ENCODE data around the gene CDH12.
"Not testable (repeated sequence)": the region's sequence is repeated elsewhere in the genome, so short reads cannot be mapped to it uniquely, and the experiment has no call there.

The CDH12 gene

DNA sequence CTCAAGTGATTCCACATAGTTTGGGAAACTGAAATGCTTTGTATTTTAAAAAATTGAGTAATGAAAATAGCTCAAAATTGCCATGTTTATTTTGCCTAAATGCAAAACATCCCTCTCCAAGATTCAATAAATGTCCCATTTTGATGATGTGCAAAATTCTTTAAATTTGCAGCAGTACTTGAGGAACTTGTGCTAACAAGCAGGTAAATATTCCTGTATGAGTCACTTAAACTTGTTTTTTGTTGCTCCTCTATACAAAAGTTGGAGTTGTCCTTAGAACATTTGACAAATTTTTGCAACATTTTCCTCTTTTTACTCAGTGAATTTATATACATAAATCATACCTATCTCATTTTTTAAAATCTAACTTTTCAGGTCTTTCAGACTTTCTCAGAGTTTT lies 280.2 kb downstream of the CDH12 start:
- DNase-seq (ENCODE audit: low read depth, low spot score) = no peak

DNA sequence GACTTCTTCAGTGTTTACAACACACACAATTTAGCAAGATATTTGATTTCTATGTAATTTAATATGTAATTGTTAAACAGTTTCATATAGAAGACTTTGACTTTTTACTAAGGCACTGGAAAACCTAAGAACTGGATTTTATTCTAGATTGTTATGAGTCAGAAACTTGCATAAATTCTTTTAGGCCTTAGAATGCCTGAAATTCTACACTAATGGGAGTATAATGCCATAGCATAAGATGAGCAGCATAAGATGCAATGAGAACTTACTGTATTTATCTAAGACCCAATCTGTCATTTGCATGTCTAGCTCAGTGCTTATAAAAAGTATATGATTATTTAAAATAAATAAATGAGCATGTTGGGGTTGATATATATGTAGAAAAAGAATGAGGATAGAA lies 285.2 kb downstream of the CDH12 start:
- no peak for DNase-seq (ENCODE audit: low read depth, low spot score)

DNA sequence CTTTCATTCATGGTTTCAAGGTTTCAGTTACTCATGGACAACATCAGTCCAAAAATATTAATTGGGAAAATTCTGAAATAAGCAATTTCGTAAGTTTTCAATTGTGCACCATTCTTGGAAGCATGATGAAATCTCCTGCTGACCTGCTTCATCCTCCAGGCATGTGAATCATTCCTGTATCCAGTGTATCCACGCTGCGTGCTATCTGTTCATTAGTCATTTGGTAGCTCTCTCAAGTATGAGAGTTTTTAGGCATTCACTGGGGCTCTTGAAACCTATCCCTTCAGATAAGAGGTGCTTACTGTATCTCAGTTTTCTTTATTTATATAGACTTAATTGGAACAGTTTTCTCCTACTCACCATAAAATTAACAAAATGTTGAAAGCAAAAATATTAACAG lies 293.0 kb downstream of the CDH12 start:
- no peak for DNase-seq (ENCODE audit: low read depth, low spot score)

DNA sequence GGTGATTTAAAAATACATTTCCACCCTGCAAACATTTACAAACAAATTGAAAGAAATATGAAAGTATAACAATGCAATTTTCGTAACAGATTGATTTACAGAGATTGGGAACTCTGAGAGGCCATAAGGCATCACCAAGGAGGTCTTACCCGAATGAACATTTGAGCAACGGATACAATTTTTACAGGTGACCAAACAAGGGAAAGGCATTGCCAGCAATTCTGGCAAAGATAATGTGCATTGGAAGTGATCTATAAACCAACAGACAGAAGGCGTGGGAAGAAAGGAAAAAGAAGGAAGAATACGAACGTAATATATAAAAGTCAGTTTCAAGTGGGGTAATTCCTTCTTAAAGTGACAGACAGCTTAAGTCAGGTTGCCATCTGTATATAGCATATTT lies 295.9 kb downstream of the CDH12 start:
- DNase-seq (ENCODE audit: low read depth, low spot score) = no peak

DNA sequence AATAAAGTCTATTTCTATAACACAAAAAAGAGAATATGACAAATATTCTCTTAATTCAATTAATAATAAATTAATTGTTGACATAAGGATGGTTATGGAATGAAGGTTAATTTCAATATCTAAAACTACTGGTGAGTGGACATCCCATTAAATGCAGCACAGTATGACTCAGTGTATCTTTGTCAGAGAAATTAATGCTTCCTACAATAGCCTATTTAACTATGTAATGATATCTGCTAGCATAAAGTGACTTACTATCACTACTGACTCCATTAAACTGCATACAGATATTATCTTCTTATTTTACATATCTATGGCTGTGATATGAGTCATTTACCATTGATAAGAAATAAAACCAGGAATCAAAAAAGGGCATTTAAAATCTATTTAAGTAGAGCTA lies 298.7 kb downstream of the CDH12 start:
- no peak for DNase-seq (ENCODE audit: low read depth, low spot score)

DNA sequence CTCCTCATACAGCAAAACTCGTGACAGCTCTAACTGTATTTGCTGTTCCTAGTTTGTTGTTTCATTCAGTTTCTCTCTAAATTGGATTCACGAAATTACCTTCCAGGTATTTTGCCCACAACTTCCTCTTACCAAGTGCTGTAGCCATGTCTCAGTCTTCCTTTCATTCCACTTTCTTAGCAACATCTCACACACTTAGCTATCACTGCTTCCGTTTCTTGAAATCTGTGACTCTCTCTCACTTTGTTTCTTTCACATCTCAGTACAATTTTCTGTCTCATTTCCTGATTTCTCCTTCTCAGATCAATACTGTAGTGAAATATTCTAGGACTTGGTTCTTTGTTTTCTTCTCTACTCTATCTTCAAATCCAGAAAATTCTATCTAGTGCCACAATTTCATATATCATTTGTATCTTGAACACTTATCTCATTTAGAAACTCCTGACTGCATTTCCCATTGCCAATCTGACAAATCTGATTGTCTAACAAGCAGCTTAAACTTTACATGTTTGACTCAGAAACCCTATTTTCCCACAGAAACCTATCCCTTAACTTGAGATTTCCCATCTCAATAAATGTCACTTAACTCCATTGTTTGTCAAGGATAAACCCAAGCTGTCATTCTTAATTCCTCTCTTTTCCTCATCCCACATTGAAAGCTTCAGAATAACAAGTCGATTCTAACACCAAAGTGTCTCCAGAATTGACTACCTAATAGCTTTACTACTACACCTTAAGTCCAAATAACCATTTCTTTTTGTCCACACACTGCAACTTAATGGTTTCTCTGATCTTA lies 303.1 kb downstream of the CDH12 start:
- no peak for DNase-seq (ENCODE audit: low read depth, low spot score)

DNA sequence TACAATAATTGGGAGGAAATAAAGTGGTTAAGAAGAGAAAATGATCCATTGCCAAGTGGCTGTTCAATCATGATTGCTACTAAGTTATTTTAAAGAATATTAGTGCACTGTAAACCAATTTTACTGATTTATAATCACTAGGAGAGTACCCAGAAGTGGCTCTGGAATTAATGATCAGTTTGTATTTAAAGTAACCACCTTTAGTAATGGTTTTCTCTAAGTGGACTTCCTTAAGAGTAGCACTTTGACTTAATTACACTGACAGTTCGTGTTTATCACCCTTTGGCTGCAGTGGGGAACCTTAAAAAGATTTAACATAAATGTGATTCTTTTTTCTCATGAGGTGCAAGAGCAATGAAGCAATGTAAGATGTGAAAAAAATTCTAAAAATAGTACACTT lies 310.8 kb downstream of the CDH12 start:
- DNase-seq (ENCODE audit: low read depth, low spot score) = no peak

DNA sequence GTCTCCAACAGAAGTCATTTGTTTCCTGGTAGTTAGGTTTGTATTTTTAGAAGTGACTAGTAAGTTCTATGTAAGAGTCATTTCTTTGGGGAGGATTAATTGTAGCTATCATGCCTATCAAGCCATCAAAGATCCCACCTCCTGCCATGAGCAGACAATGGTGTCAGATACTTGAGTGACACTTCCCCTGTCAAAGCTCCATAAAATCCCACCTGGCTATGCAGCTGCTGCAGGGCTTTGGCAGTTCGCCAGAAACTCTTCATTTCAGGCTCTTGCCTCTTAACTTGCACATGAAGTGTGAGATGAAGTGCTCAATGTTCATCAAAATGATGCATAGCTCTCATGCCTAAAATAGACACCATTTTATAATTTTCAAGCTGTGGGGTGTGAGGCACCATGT lies 312.1 kb downstream of the CDH12 start:
- no peak for DNase-seq (ENCODE audit: low read depth, low spot score)

DNA sequence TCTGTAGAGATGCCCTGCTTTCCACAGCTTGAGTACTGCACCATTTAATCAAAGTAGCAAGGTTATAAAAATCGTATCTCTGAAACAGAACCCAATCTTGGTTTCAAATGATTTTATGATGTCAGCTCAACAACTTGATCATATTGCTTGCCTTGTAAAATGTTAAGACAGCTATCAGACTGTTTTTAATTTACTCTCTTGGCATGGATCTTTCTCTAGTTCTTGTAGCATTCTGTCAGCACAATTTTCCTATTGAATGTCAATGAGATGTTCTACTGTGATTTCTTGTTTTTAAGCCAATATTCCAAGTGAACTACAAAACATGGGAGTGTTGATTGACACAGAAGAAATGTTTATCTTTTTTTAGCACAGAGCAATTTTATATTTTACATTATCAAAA lies 313.4 kb downstream of the CDH12 start:
- DNase-seq (ENCODE audit: low read depth, low spot score) = no peak

DNA sequence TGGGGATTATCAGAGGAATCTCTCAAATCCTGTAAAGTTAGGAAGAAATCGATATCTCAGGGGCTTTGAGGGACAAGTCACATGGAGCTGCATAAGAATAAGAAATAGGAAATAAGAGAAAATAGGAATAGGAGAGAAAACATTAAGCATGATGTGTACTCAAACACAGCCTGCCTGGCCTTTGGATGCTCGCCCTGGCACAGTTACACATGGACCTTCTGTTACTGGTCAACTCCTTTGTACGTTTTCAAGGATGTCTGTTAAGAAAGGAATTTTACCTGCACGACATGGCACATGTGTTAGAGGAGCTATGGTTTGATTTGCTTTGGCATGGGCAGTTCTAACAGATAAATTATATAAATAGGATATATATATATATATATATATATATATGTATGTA lies 321.2 kb downstream of the CDH12 start:
- no peak for DNase-seq (ENCODE audit: low read depth, low spot score)

DNA sequence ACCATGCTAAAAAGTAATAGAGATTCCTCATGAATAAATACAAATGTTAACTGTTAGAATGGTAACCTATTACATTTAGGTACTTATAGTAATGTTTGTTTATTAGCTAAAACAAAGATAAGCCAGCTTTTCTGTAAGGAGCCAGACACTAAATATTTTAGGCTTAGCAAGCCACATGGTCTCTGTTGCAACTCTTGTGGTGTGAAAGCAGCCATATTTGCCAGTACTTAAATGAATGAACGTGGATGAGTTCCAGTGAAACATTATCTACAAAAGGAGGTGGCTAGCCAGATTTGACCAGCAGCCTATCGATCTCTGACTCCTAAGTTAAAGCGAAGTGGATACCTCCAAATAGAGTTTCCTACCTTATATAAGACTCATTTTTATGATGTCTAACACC lies 331.6 kb downstream of the CDH12 start:
- no peak for DNase-seq (ENCODE audit: low read depth, low spot score)

DNA sequence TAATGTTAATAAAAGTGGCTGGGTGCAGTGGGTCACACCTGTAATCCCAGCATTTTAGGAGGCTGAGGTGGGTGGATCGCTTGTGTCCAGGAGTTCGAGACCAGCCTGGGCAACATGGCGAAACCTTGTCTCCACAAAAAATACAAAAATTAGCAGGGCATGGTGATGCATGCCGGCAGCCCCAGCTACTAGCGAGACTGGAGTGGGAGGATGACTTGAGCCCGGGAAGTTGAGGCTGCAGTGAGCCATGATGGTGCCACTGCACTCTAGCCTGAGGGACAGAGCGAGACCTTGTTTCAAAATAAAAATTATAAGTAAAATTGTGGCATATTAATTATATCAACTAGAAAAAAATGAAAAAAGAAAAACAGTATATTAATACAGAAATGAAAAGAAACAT lies 336.6 kb downstream of the CDH12 start:
- not testable (repeated sequence) for DNase-seq (ENCODE audit: low read depth, low spot score)

DNA sequence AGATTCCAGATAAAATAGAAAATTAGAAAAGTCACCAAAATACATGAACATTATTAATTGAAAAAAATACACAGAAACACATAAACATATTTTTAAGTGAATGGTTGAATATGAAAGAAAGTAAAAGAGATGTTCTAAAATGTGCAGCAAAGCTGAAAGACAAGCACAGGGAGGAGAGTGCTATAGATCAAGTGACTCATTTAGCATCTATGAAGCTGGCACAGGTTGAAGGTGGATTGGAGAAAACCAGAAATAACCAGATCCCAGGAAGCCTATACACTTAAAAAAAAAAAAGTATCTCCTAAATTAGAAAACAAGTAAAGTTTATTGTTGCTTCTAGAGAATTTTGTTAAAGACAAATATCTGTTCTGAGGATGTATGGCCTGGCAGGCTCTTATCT lies 338.9 kb downstream of the CDH12 start:
- no peak for DNase-seq (ENCODE audit: low read depth, low spot score)

DNA sequence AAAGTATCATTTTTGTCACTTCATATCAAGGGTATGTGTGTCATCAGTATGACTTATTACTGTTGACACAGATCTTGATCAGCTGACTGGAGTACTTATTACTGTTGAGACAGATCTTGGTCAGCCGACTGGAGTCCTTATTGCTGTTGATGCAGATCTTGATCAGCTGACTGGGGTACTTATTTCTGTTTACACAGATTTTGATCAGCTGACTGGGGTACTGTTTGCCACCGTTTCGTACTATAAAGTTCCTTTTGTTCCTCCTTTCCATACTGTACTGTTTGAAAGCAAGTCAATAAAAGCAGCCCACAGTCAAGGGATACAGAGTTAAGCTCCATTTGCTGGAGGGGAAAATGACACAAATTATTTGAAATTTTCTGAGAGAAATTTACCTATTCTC lies 347.3 kb downstream of the CDH12 start:
- no peak for DNase-seq (ENCODE audit: low read depth, low spot score)

DNA sequence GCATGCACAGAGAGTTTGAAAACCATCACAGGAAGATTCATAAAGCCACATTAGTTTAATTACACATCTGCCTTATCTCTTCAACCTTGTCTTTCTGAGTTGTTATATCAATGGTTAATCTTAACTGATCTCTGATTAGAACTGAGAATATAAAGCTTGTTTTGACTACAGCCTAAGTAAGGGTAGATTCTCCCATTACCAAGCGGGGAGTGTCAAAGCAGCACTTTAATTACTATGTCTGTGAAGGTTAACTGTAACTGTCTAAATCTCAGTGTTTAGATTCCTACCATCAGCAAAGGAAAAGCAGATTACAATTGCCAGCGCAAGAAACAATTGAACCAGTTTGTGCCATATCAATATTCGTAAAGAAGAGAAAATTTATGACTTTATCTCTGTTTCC lies 348.7 kb downstream of the CDH12 start:
- no peak for DNase-seq (ENCODE audit: low read depth, low spot score)

DNA sequence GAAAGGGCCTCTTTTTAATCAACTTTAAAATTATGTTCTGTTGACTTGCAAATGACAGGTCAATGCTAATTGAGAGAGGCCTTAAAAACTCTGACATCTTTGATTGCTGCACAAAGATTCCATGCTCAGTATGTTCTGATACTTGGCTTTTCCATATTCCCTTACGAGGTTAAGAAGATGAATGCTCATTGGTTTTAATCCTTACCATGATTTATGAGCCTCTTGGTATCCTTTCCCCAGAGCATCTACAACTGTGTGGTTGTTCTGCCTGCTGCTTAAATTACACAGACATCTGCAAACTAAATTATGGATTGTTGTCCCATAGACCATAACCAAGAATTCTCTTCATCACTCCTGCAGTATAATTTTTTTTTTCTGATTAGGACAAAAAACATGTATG lies 352.6 kb downstream of the CDH12 start:
- no peak for DNase-seq (ENCODE audit: low read depth, low spot score)

DNA sequence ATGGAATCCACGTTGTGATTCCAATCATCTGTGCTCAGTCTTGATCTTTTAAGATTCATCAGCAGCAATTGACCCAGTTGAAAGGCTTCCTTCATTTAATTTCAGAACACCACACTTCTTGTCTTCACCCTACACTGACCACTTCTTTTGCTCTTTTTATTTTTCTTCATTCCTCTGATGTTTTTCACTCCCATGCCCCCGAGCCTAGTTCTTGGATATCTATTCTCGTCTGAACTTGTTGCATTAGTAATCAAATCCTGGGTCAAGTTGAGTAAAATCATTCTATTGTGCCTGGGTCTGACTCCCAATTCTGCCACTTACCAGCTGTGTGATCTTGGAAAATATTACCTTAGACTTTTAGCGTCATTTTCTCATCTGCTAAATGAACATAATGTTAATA lies 356.5 kb downstream of the CDH12 start:
- no peak for DNase-seq (ENCODE audit: low read depth, low spot score)

DNA sequence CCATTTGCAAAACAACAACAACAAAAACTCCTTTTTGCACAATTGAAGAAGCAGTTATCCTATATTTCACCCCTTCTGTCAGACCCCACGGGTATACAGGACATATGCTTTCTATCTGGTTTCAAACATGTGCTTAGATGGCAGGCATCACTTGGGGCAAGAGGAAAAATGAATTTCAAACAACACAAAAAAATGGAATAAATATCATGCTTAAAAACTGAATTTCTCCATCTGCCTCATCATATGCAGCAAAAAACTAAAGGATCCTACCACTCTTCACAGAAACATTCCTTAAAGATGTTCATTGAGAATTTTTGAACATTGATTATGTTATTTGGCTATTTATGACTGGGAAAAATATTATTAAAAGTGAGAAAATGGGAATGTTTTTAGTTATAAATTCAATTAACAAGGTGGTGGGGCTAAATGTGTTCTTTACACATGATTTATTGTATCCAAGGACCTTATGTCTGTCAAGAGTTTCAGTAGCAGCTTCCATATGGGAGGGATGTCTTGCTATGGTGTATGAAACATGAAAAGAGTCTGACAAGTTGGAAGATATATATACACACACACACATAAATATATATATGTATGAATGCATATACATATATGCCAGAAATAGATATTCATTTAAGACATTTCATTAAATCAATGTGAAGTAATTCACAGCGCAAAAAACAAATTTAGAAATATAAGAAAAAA lies 358.0 kb downstream of the CDH12 start:
- DNase-seq (ENCODE audit: low read depth, low spot score) = no peak

DNA sequence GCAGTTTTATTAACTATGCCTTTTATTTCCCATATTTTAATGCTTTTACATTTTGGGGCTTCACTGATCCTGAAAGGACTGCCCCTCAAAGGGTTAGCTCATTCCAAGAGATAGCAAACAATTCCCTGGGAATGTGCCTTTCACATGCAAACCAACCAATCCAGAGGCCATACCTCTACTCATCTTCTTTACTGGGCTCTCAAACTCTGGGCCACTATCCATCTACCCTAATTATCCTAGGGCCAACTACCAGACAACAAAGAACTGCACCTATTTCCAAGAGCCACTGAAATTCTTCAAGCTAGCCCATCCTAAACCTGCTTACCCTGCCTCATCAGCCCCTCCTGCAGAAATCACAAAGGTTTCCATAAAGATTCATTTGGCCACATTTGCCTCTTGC lies 364.7 kb downstream of the CDH12 start:
- no peak for DNase-seq (ENCODE audit: low read depth, low spot score)

DNA sequence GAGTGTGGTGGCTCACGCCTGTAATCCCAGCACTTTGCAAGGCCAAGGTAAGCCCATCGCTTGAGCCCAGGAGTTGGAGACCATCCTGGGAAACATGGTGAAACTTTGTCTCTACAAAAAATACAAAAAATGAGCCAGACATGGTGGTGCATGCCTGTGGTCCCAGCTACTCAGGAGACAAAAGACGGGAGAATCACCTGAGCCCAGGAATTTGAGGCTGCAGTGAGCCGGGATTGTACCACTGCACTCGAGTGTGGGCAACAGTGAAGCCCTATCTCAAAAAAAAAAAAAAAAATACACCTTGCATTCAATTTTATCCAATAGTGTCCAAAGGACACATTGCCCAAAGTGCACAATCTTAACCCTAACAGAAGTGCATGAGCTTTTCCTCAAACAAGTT lies 372.8 kb downstream of the CDH12 start:
- no peak for DNase-seq (ENCODE audit: low read depth, low spot score)

DNA sequence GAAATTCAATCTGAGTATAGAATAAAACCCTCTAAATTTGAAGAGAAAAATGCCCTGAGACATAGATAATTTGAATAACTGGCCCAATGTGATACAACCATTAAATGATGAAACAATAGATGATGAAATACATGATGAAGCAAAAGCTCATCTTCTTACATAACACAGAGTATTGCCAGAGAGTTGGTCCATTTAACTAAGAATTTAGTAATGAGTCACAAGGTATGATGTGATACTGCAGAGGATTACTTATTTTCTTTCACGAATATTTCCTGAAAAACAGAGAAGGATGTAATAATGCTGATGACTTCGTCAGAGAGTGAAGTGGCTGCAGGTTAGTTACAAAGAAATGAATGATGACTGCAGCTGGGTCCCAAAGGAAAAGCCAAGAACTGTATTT lies 379.3 kb downstream of the CDH12 start:
- DNase-seq (ENCODE audit: low read depth, low spot score) = no peak

DNA sequence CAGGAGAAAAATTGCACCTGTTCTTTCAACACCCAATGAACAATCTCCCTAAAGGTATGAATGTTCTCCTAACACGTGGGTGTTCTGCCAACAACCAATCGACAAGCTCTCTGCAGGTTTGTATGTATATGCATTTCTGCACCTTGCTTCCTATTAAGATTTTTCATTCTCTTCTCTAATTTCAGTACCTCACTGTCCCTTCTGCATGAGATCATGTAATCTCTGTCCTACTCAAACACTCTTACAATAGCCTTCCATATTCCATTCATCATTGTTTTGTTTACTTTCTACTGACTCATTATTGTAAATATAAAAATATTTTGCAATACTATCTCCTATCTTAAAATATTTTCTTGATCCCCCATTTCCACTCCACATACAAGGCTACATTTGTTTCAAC lies 382.0 kb downstream of the CDH12 start:
- no peak for DNase-seq (ENCODE audit: low read depth, low spot score)

DNA sequence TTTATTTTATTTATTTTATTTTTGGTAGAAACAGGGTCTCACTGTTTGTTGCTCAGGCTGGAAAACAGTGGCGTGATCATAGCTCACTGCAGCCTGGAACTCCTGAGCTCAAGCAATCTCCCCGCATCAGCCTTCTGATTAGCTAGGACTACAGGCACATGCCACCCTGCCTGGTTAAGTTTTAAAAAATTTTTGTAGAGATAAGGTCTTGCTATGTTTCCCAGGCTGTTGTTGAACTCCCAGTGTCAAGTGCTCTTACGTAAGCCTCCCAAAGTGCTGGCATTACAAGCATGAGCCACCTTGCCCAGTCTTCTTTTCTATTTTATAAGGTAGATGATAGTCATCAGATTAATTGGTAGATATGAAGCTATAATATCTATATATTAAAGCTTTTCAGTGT lies 382.7 kb downstream of the CDH12 start:
- DNase-seq (ENCODE audit: low read depth, low spot score) = no peak

DNA sequence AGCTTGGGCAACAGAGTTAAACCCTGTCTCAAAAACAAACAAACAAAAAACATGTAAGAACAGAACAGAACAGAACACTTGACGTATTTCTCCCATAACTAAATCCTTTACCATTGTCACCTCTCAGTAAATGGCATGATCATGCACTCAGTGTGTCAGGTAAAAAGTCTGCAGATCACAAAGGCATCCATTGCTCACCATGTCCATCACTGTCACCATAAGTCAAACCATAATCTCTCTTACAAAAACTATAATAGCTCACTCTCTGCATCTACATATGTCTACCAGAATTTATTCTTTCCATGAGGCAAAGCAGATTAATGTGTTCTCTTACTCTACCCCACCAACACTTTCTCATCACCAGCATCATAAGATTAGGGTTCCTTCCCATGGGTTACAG lies 387.5 kb downstream of the CDH12 start:
- DNase-seq (ENCODE audit: low read depth, low spot score) = no peak

Data from smooth muscle cell of the brain vasculature (primary cell).